Stomach (tissue), 4 donors: ENCODE measurements around the gene TIGD4.

Experiments
- EP300 ChIP-seq: sonication (generic); formaldehyde crosslinking; IDR thresholded peaks from one replicate; pipeline ENCODE4 v1.6.1; 2017; ENCODE audit warnings: antibody characterized with exemption
- POLR2A ChIP-seq, 4 donors: fragments of 450-650 bp; IDR thresholded peaks; one replicate each; pipeline ENCODE4 v1.6.1; 2016; ENCODE audit warnings: antibody characterized with exemption in 4 of 4, control low read depth in 2 of 4, mild to moderate bottlenecking in 1 of 4, moderate library complexity in 1 of 4
- POLR2AphosphoS5 ChIP-seq, 3 donors: sonication (generic); formaldehyde crosslinking; IDR thresholded peaks; one replicate each; pipeline ENCODE4 v1.6.1; 2016; ENCODE audit warnings: antibody characterized with exemption in 3 of 3
- TF ChIP-seq, protein P1 (sequence below), 7 experiments: fragments of 450-650 bp in 4 of 7; fragments of 200-600 bp in 3 of 7; sonication (generic) in 3 of 7; IDR thresholded peaks; one replicate each; pipeline ENCODE4 v1.5.1; 2016 to 2019; ENCODE audit warnings: antibody characterized with exemption in 7 of 7, control low read depth in 2 of 7, mild to moderate bottlenecking in 1 of 7

DNA sequence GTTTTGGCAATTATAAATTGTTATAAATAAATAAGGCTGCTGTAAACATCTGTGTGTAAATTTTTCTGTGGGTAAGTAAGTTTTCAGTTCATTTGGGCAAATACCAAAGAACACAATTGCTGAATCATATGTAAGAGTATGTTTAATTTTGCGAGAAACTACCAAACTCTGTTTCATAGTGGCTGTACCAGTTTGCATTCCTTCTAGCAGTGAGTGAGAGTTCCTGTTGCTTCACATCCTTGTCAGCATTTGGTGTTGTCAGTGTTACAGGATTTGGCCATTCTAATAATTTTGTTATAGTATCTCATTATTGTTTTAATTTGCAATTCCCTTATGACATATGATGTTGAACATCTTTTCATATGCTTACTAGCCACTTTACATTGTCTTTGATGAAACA lies 48.6 kb upstream of the TIGD4 start:
- TF ChIP-seq POLR2A (IDR thresholded peaks at IDR 0.05): no peak
- TF ChIP-seq, protein P1, sequence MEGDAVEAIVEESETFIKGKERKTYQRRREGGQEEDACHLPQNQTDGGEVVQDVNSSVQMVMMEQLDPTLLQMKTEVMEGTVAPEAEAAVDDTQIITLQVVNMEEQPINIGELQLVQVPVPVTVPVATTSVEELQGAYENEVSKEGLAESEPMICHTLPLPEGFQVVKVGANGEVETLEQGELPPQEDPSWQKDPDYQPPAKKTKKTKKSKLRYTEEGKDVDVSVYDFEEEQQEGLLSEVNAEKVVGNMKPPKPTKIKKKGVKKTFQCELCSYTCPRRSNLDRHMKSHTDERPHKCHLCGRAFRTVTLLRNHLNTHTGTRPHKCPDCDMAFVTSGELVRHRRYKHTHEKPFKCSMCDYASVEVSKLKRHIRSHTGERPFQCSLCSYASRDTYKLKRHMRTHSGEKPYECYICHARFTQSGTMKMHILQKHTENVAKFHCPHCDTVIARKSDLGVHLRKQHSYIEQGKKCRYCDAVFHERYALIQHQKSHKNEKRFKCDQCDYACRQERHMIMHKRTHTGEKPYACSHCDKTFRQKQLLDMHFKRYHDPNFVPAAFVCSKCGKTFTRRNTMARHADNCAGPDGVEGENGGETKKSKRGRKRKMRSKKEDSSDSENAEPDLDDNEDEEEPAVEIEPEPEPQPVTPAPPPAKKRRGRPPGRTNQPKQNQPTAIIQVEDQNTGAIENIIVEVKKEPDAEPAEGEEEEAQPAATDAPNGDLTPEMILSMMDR (IDR thresholded peaks at IDR 0.05): no peak
- no peak for TF ChIP-seq POLR2AphosphoS5 (IDR thresholded peaks at IDR 0.05)
- TF ChIP-seq EP300: no peak
